Keratinocyte (primary cell): Measurements from ENCODE around the gene WNT7B. TPM values are rescaled to one million over a fixed set of nuclear protein-coding genes. Genes with fewer than 3 reads are reported as not detected.

ENCODE experiments used
- DNase-seq: peaks from one replicate; pipeline ENCODE4 v3.0.0-alpha.2; 2011; ENCODE audit warnings: low read depth, missing footprints, low spot score
- FAIRE-seq: peaks from 2 replicates; lab custom pipeline; 2011; peaks lifted over from hg19 to GRCh38; lab: Jason Lieb, UNC
- H2AFZ ChIP-seq: 2 replicates; pipeline ENCODE4 v1.6.0; 2012; ENCODE audit warnings: low read length, control low read depth, inconsistent platforms; ENCODE audit not compliant: control insufficient read depth
- H3K27ac ChIP-seq: 2 replicates; pipeline ENCODE4 v1.5.1; 2011; ENCODE audit warnings: low read length; ENCODE audit not compliant: control insufficient read depth, insufficient read depth
- H3K27me3 ChIP-seq: 3 replicates; pipeline ENCODE4 v1.6.0; 2011; ENCODE audit warnings: low read length; ENCODE audit not compliant: control insufficient read depth, insufficient read depth; ENCODE audit errors: extremely low read depth
- H3K36me3 ChIP-seq, 2 experiments: 2 replicates in 1 of 2; 3 replicates in 1 of 2; pipeline ENCODE4 v1.5.1; 2011; ENCODE audit warnings: low read length in 2 of 2, mild to moderate bottlenecking in 1 of 2; ENCODE audit not compliant: control insufficient read depth in 2 of 2, insufficient read depth in 2 of 2; ENCODE audit errors: extremely low read depth in 1 of 2
- H3K4me1 ChIP-seq: 3 replicates; pipeline ENCODE4 v1.5.1; 2011; ENCODE audit warnings: low read length; ENCODE audit not compliant: control insufficient read depth, insufficient read depth; ENCODE audit errors: extremely low read depth
- H3K4me2 ChIP-seq: 3 replicates; pipeline ENCODE4 v1.6.0; 2011; ENCODE audit warnings: low read depth, low read length; ENCODE audit not compliant: control insufficient read depth, insufficient read depth; ENCODE audit errors: extremely low read depth
- H3K4me3 ChIP-seq, 3 experiments: fragments of 200-600 bp in 1 of 3; sonication (generic) in 1 of 3; 2 replicates in 2 of 3; 3 replicates in 1 of 3; pipeline ENCODE4 v1.5.1; 2011 to 2016; ENCODE audit warnings: low read length in 3 of 3, mild to moderate bottlenecking in 3 of 3, control low read depth in 2 of 3, inconsistent platforms in 1 of 3, low read depth in 1 of 3, mixed read lengths in 1 of 3, mixed run types in 1 of 3, moderate library complexity in 1 of 3; ENCODE audit not compliant: control insufficient read depth in 2 of 3, insufficient read depth in 2 of 3; ENCODE audit errors: extremely low read depth in 1 of 3
- H3K79me2 ChIP-seq: 2 replicates; pipeline ENCODE4 v1.6.0; 2012; ENCODE audit warnings: low read length; ENCODE audit not compliant: control insufficient read depth, insufficient read depth
- H3K9ac ChIP-seq: 3 replicates; pipeline ENCODE4 v1.6.0; 2011; ENCODE audit warnings: low read length; ENCODE audit not compliant: control insufficient read depth, insufficient read depth; ENCODE audit errors: extremely low read depth
- H3K9me1 ChIP-seq: 3 replicates; pipeline ENCODE4 v1.6.0; 2011; ENCODE audit warnings: low read length; ENCODE audit not compliant: control insufficient read depth, insufficient read depth; ENCODE audit errors: extremely low read depth
- H3K9me3 ChIP-seq: 2 replicates; pipeline ENCODE4 v1.5.1; 2012; ENCODE audit warnings: low read depth, low read length; ENCODE audit not compliant: control insufficient read depth
- H4K20me1 ChIP-seq: 3 replicates; pipeline ENCODE4 v1.6.0; 2011; ENCODE audit warnings: low read length; ENCODE audit not compliant: control insufficient read depth, insufficient read depth; ENCODE audit errors: extremely low read depth
- EZH2 ChIP-seq: IDR thresholded peaks from one replicate; pipeline ENCODE4 v1.6.1; 2012; ENCODE audit warnings: inconsistent platforms, mild to moderate bottlenecking, low read length, moderate library complexity
- dilution Hi-C: fragments of 300-500 bp; cut with MboI; formaldehyde crosslinking; loops from one replicate; pipeline ENCODE4 v1.7.0; 2020; ENCODE audit warnings: low sequenced_read_pairs; ENCODE audit not compliant: extremely low pct_ligation_motif_present
- polyA plus RNA-seq, 5 experiments: library from polyadenylated mRNA; depleted of rRNA in 3 of 5; stranded (reverse) in 3 of 5; stranded (forward) in 1 of 5; unstranded in 1 of 5; fragments of >200 nt; gene quantifications; 1 replicate in 1 of 5; 2 replicates in 3 of 5; 3 replicates in 1 of 5; pipeline versions ENCODE4 v1.2.1 to v1.2.3, GENCODE V29; 2011 to 2012; ENCODE audit warnings: missing spikeins in 2 of 5, low read depth in 1 of 5, low replicate concordance in 1 of 5
- TF ChIP-seq, protein P1 (sequence below), 3 experiments: IDR thresholded peaks in 1 of 3; conservative IDR thresholded peaks in 1 of 3; optimal IDR thresholded peaks in 1 of 3; 2 replicates in 2 of 3; 3 replicates in 1 of 3; pipeline versions ENCODE3 to v1.5.1; 2011; ENCODE audit warnings: low read length in 3 of 3, mild to moderate bottlenecking in 3 of 3, moderate library complexity in 2 of 3, control low read depth in 1 of 3, inconsistent platforms in 1 of 3; ENCODE audit not compliant: insufficient read depth in 2 of 3; ENCODE audit errors: extremely low read depth in 1 of 3

Gene WNT7B
- polyA plus RNA-seq, 1 donor (not counting 4 experiments of a cell fraction or from before 2014, with no cell fraction given): 1.7 TPM

DNA sequence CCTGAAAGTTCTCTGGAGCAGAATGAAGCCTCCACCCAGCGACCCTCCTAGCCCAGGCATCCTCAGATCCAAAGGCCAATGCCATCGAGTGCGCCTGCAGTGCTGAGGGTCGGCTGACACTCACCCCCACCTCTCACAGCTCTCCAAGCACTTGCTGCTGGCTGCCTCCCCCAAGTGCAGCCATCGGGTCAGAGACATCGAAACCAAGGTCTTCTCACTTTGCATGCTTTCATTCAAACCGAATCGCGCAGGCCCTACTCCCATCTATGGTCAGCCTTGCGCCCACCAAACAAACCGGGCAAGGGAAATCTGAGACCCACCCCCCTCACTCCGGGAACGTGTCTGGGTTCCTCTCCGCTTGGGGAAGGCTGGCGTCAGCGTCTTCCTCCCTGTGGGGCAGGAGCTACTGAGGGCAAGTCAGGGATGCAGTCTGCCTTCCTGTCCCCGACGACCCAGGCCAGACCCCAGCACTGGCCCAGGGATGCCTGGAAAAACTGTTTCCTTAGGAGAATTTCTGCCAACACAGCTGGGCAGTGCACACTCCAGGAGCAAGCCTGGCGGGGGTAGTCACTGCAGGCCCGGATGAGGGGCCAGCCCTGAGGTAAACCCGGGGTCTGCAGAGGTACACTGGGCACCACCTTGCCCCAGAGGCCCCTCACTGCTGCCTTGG is 7.0 kb downstream of the WNT7B start:
- TF ChIP-seq, protein P1, sequence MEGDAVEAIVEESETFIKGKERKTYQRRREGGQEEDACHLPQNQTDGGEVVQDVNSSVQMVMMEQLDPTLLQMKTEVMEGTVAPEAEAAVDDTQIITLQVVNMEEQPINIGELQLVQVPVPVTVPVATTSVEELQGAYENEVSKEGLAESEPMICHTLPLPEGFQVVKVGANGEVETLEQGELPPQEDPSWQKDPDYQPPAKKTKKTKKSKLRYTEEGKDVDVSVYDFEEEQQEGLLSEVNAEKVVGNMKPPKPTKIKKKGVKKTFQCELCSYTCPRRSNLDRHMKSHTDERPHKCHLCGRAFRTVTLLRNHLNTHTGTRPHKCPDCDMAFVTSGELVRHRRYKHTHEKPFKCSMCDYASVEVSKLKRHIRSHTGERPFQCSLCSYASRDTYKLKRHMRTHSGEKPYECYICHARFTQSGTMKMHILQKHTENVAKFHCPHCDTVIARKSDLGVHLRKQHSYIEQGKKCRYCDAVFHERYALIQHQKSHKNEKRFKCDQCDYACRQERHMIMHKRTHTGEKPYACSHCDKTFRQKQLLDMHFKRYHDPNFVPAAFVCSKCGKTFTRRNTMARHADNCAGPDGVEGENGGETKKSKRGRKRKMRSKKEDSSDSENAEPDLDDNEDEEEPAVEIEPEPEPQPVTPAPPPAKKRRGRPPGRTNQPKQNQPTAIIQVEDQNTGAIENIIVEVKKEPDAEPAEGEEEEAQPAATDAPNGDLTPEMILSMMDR (optimal IDR thresholded peaks at IDR 0.05 in 1 of 3, IDR thresholded peaks at IDR 0.05 in 1 of 3, conservative IDR thresholded peaks at IDR 0.05 in 1 of 3; ENCODE audit: extremely low read depth in 1 of 3, insufficient read depth in 2 of 3, low read length in 3 of 3): no peak
- TF ChIP-seq EZH2: no peak
- Histone ChIP-seq H3K79me2 (no peaks in the 10 kb centered on the region), H3K4me2 (peak overlapping the region; percentile 84), H3K4me3 (no peak overlapping the region), H4K20me1 (peaks cover 6% of the 10 kb centered on the region), H3K27ac (no peak overlapping the region), H3K9me3 (no peaks in the 10 kb centered on the region), H3K4me1 (peaks cover 29% of the 10 kb centered on the region), H2AFZ (no peak overlapping the region), H3K27me3 (peaks cover 32% of the 10 kb centered on the region), H3K9me1 (peaks cover 5% of the 10 kb centered on the region), H3K9ac (peak overlapping the region; percentile 66), H3K36me3 (no peaks in the 10 kb centered on the region)
- DNase-seq (no peak), FAIRE-seq (no peak)
- dilution Hi-C loops: no loop called here

DNA sequence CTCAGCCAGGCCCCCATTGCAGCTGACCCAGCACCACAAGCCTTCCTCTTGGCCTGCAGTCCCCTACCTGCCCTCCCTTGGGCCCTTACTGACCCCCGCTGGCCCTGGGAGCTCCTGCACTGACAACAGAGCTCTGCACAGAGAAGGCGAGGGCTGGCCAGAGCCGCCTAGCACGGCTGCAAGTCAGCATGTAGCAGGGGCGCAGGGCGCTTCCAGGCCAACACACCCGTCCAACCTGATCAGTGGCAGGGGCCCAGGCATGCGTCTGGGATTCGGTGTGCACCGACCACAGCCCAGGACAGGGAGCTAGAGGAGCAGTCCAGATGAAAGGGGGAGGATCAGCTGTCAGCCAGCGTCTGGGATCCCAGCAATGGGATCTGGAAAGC is 7.6 kb downstream of the WNT7B start:
- Histone ChIP-seq H3K9me1 (peaks cover 5% of the 10 kb centered on the region), H4K20me1 (peaks cover 6% of the 10 kb centered on the region), H3K79me2 (no peaks in the 10 kb centered on the region), H3K27ac (peak overlapping the region; percentile 70), H3K4me1 (peaks cover 30% of the 10 kb centered on the region), H2AFZ (peak overlapping the region; percentile 65), H3K36me3 (no peaks in the 10 kb centered on the region), H3K9me3 (no peaks in the 10 kb centered on the region), H3K27me3 (peaks cover 27% of the 10 kb centered on the region), H3K4me3 (peak overlapping the region in 2 of 3 experiments; percentile 34 to 46), H3K9ac (peak overlapping the region; percentile 66), H3K4me2 (peak overlapping the region; percentile 84)
- TF ChIP-seq EZH2: no peak
- TF ChIP-seq, protein P1 (optimal IDR thresholded peaks at IDR 0.05 in 1 of 3, IDR thresholded peaks at IDR 0.05 in 1 of 3, conservative IDR thresholded peaks at IDR 0.05 in 1 of 3; ENCODE audit: extremely low read depth in 1 of 3, insufficient read depth in 2 of 3, low read length in 3 of 3): peak in 2 of 3 experiments; percentile 26 to 29
- dilution Hi-C loops: no loop called here
- DNase-seq: no peak
- no peak for FAIRE-seq
